ENCODE measurements around the gene SPTBN1.
A peak's percentile ranks its signal among the peaks of the same experiment; 100 is the strongest.

The SPTBN1 gene

GRCh38 chr2:54455563-54456361 lies at the start of gene SPTBN1:
Gene SPTBN1, plus strand, starts transcription at chr2:54456327. Its CDS starts 70,092 bp downstream, at chr2:54526419.
- DNase-seq (ENCODE audit: low read depth) = peak; percentile 90

DNA sequence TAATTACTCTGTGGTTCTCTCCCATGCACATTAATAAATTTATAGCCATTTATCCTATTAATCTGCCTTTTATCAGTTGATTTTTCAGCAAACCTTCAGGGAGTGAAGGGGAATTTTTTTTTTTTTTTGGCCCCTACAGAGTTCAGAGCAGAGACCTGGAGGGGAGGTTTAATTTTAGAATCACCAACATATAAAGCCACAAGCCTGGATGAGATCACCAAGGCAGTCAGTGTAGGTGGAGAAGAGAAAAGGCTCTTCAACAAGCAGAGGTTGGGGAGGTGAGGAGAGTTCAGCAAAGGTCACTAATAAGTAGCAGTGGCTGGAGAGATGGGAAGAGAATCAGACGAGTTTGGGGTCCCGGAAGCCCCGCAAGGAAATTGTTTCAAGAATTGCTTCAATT lies 48.4 kb upstream of the SPTBN1 start:
- DNase-seq (ENCODE audit: low read depth) = no peak

DNA sequence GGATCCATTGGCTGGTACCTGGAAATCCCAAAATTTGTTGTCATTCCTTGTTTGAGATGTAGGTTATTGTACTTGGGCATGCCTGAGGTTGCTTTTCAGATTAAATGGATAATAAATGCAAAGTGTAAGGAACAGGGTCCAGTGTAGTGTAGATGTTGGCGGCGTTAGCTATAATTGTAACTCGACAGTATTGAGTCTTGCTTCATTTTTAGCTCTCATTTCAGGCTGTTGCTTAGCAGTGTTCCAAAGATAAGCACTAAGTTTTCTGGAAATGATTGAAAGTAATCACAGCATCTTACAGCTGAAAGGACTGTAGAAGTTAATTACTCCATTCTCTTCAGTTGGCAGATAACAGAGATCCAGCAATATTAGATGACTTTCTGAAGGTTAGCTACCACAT lies 47.8 kb upstream of the SPTBN1 start:
- no peak for DNase-seq (ENCODE audit: low read depth)

DNA sequence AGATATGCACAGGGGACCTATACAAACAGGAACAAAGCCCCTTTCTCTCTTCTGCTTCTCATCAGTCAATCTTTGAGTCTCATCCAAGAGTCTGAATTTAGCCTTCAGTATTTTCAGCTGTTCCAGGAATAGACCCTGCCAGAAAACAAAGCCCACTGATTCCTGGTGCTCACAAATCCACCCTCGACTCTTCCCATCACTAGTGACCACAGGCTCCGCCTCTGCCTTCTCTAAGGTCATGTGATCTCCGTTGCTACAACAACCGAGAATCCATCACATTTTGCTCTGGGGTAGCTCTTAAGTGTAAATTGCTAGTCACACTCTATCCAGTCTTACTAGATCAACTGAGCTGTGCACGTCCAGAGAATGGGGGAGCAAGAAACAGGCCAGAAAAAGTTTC lies 46.4 kb upstream of the SPTBN1 start:
- no peak for DNase-seq (ENCODE audit: low read depth)

DNA sequence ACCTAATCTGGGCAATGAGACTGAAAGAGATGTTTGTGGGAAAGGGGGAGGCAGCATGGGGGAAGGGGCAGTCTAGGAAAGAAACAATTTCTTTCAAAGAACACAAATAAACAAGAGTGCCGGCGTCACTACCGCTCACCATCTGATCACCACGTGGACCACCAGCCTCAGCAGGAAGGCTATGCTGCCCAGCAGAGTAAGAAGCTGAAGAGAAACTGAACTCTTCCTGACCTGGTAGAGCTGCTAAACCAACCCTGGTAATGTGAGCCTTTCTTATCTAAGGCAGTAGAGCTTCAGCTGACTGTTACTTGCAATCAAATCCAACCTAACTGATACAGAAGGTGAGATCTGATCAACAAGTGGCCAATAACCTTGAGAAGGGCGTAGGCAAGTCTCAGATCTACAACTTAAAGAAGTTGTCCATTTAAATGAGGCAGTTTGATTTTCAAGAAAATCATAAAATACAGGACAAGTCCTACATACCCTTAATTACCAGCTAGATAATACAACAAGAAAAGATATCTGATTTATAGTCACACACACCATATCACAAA lies 44.2 kb upstream of the SPTBN1 start:
- no peak for DNase-seq (ENCODE audit: low read depth)

- no peak for DNase-seq (ENCODE audit: low read depth)
These were observed 39.8 kb upstream of the SPTBN1 start for GRCh38 chr2:54416166-54416813.

GRCh38 chr2:54416938-54417337 lies 39.2 kb upstream of the SPTBN1 start:
- no peak for DNase-seq (ENCODE audit: low read depth)

- DNase-seq (ENCODE audit: low read depth) = no peak
These were observed 38.5 kb upstream of the SPTBN1 start for GRCh38 chr2:54417577-54417976.

- no peak for DNase-seq (ENCODE audit: low read depth)
These were observed 36.7 kb upstream of the SPTBN1 start for GRCh38 chr2:54419388-54419787.

DNA sequence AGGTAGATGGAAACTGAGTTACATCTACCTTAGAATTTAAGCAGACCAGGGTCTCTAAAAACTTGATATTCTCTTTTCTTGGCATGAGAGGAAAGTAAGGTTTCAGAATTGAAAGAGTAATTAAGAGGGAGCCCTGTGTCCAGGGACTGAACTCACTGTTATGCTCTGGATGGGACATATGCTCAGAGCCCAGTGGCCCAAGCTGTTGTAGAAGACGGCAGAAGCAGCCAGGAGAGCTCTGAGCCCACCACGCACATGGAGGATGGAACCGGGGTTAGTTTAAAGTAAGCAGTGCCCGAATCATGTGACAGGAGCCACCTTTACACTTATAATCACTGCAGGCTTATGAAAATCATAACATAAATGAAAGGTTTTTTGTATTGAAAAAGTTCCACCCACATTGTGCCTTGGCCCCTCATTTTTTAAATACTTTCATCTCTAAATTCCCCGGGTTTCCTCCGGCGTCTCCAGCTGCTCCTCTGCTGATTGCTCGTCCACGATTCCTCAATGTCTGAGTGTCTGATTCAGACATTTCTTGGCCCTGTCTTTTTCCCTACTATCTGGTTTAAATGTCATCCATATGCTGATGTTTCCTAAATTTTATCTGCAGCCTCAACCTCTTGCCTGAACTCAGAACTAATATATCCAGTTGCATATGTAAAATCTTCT lies 36.1 kb upstream of the SPTBN1 start:
- no peak for DNase-seq (ENCODE audit: low read depth)

GRCh38 chr2:54420524-54421172 lies 35.5 kb upstream of the SPTBN1 start:
- DNase-seq (ENCODE audit: low read depth) = no peak

- no peak for DNase-seq (ENCODE audit: low read depth)
These were observed 34.0 kb upstream of the SPTBN1 start for GRCh38 chr2:54422072-54422581.

DNA sequence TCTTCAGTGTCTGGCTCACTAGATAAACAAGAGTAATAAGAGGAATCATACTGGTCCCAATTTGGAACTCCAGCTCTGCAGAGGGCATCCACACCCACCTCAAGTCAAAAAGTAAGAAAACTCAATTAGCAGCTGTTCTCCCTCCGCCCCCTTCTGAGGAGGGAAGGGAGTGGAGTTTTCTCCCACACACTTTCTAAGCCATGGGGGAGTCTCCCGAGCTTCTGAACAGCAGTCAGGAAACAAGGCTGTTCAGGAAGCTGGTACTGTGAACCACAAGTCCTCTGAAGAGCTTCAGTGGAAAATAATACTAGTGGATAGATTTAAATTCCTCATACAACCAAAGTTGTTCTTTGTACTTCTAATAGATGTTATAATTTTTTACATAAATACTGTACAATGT lies 32.9 kb upstream of the SPTBN1 start:
- no peak for DNase-seq (ENCODE audit: low read depth)

DNA sequence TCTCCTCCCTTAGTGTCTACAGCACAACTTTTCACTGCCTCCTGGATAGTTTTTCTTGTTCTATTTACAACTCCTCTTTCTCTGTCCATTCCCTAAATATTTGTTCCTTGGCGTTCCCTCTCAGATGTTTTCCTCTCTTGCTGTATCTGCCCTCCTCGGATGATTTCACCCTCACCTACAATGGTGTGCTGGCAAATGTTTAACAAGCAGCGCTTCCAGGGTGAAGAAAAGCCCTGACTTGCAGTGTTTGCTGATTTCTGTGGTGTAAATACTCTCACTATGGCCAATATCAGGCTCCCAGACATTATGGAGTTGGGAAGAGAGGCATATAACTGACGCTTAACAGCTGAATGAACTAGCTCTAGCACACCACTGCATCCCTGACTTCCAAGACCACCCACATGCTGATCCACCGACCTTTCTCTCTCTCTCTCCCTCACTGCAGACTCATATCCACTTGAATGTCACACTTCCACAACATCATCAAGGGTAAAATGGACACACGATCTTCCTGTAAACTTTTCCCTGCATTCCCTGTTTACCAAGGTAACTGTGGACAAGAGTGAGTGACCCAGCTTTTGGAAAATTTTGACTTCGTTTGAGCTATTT lies 31.5 kb upstream of the SPTBN1 start:
- DNase-seq (ENCODE audit: low read depth) = no peak

DNA sequence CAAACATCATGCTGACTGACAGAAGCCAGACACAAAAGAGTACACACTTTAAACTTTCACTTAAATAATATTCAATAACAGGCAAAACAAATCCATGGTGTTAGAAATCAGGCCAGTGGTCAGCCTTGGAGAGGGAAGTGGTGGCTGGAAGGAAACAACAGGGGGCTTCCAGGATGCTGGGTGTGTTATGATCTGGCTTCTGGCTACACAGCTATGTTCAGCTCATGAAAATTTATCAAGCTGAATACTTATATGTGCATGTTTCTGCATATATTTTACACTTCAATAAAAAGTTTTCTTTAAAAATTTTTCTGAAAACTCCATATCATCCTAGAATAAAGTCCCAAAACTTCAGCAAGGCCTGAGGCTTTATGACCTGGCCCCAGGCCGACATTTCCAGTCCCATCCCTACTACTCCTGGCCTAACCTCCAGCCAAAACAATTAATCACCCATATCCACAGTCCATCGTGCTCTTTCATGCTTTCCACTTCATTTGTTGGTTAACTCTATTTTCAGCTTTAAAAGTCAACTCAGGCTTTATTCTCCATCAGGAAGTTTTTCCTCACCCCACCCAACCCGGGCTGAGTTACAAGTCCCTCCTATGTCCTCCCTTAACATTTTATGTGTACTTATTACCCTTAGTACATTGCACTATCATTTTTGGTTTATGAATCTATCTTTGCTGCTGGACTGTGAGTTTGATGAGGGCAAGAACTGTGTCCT lies 27.9 kb upstream of the SPTBN1 start:
- DNase-seq (ENCODE audit: low read depth) = peak; percentile 45

DNA sequence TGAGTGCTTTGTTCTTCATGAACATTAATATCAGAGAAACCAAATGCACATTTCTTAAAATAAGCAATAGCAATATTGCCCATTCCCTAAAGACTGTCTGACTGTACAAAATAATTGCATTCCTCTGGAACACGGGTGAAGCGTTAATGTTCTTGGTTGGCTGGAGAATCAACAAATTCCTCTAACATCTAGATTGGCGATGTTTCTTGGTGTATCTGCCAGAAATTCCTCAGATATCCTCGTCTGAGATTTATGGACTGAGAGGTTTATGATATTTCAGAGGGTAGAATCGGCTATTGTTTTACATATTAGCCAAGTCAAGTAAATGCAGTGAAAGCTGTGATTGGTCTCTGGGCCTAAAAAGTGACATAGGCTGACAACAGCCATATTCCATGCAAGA lies 27.1 kb upstream of the SPTBN1 start:
- peak; percentile 58 for DNase-seq (ENCODE audit: low read depth)

GRCh38 chr2:54429811-54430551 lies 26.1 kb upstream of the SPTBN1 start:
- no peak for DNase-seq (ENCODE audit: low read depth)

DNA sequence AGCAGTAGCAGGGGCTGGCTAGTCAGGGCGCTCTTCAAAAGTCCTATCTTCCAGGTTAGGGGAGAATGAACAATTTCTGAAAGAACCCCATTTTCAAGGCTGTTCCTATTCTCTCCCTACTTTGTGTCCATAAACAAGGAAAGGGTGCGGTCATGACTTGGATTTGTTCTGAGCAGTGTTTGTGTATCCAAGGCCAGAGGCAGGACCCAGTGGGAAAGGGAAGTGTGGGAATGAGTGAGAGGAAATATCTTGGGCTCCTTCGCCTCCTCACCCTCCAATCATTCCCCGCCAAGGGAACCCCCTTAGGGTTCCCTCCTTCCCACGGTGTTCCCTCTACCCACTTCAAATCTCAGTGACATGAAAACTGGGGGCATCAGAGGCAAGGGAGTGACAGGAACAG lies 25.5 kb upstream of the SPTBN1 start:
- no peak for DNase-seq (ENCODE audit: low read depth)

- no peak for DNase-seq (ENCODE audit: low read depth)
These were observed 23.7 kb upstream of the SPTBN1 start for GRCh38 chr2:54432251-54433015.

Measured in EH (cell line).